HCT116 (cell line): ENCODE results near the gene VAV1.

Experiments used
- CBX3 ChIP-seq: IDR thresholded peaks from 2 replicates; pipeline ENCODE4 v1.6.1; 2012; ENCODE audit warnings: low read depth
- CTCF ChIP-seq, 3 experiments: fragments of 200-600 bp in 1 of 3; sonication (generic) in 1 of 3; IDR thresholded peaks in 2 of 3; conservative IDR thresholded peaks in 1 of 3; 2 replicates each; pipeline ENCODE4 v1.5.1; 2012 to 2017; ENCODE audit warnings: low read depth in 2 of 3, low read length in 2 of 3, antibody characterized with exemption in 1 of 3, borderline replicate concordance in 1 of 3, control low read depth in 1 of 3, mild to moderate bottlenecking in 1 of 3, mixed read lengths in 1 of 3, mixed run types in 1 of 3, moderate library complexity in 1 of 3; ENCODE audit not compliant: insufficient read depth in 1 of 3
- MAX ChIP-seq: IDR thresholded peaks from 2 replicates; pipeline ENCODE4 v1.6.1; 2012
- POLR2A ChIP-seq: IDR thresholded peaks from 2 replicates; pipeline ENCODE4 v1.7.0; 2011; ENCODE audit warnings: borderline replicate concordance; ENCODE audit not compliant: insufficient read depth, insufficient read length; ENCODE audit errors: extremely low read depth
- POLR2AphosphoS5 ChIP-seq: IDR thresholded peaks from 2 replicates; pipeline ENCODE4 v1.6.1; 2011; ENCODE audit warnings: mild to moderate bottlenecking, low read depth, low read length, moderate library complexity
- SIN3A ChIP-seq: IDR thresholded peaks from 2 replicates; pipeline ENCODE4 v1.6.1; 2012; ENCODE audit warnings: low read depth
- TCF7L2 ChIP-seq: IDR thresholded peaks from 2 replicates; pipeline ENCODE4 v1.7.0; 2011; ENCODE audit warnings: borderline replicate concordance, inconsistent platforms; ENCODE audit not compliant: insufficient read depth, insufficient read length; ENCODE audit errors: extremely low read depth

- TF ChIP-seq TCF7L2: no peak
- TF ChIP-seq POLR2AphosphoS5: no peak
- TF ChIP-seq POLR2A: no peak
- no peak for TF ChIP-seq SIN3A
- no peak for TF ChIP-seq CTCF (IDR thresholded peaks at IDR 0.05 in 2 of 3, conservative IDR thresholded peaks at IDR 0.05 in 1 of 3; ENCODE audit: borderline replicate concordance in 1 of 3, insufficient read depth in 1 of 3, low read depth in 2 of 3, low read length in 2 of 3)
- no peak for TF ChIP-seq MAX
- no peak for TF ChIP-seq CBX3
Observed at GRCh38 chr19:6778386-6778785, 5.9 kb downstream of the VAV1 start.
